ENCODE data around the gene DYNLL1. TPM values are rescaled to one million over a fixed set of nuclear protein-coding genes. Genes with fewer than 3 reads are reported as not detected.

The DYNLL1 gene
- total and polyA plus RNA-seq, 2 of the 4 experiments (the other 2 are of a cell fraction), result 663 to 696 TPM

DNA sequence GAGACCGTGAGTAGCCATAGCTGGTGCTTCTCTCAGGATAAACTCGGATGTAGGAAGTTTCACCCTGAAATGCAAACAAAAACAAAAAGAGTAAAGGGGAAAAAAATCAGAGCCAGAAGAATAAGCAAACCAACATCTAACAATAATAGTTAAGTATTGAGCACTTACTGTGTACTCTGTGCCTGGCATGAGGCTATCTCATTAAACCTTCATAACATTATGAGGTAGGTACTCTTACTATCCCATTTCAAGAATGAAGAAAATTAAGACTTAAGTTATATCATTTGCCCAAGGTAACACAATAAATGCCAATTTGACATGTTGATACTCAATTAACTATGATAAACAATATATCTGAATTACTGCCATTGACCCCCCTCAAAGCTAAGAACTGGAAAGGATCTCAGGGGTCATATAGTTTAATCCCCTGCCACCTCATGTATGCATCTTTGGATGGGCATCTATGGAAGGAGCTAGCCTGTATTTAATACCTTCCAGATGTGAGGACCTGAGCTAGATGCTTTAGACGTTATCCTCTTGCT lies 33.7 kb upstream of the DYNLL1 start:
- H3K14ac ChIP-seq (replicated peaks; ENCODE audit: low read depth, low read length), result no peak overlapping the region
- H3K79me1 ChIP-seq (ENCODE audit: low read depth in 1 of 2, low read length in 2 of 2), result peaks cover 31 to 59% of the 10 kb centered on the region in 2 experiments
- no peak overlapping the region for H4K8ac ChIP-seq (ENCODE audit: low read depth in 2 of 2, low read length in 2 of 2)
- POLR2A ChIA-PET (ENCODE audit: unreplicated experiment), result interaction anchor here (0.6 kb wide), 1 partner anchor 35 kb away, joined by 3 read pairs; no protein-coding TSS in a partner anchor
- no peak overlapping the region for H2AFZ ChIP-seq (replicated peaks; ENCODE audit: low read length, poor library complexity)
- H2BK5ac ChIP-seq (ENCODE audit: low read depth, low read length, poor library complexity, severe bottlenecking), result no peak overlapping the region
- H3K27ac ChIP-seq (ENCODE audit: insufficient read depth, low read length), result no peak overlapping the region
- no peak overlapping the region for H3K56ac ChIP-seq (ENCODE audit: extremely low read depth, insufficient read depth, low read length)
- DNase-seq, result no peak
- dilution Hi-C loops (cut with HindIII; ENCODE audit: low sequenced_read_pairs, unreplicated experiment), result no loop called here
- no peak overlapping the region for H3K4ac ChIP-seq (ENCODE audit: low read depth, low read length)
- H3K4me3 ChIP-seq (ENCODE audit: insufficient read depth, low read depth, low read length), result no peak overlapping the region
- H2BK20ac ChIP-seq (ENCODE audit: low read depth, low read length), result no peak overlapping the region
- H2BK15ac ChIP-seq (ENCODE audit: low read depth, low read length), result no peak overlapping the region
- no peak overlapping the region for H2AK9ac ChIP-seq (replicated peaks; ENCODE audit: low read depth, low read length, poor library complexity)
- CTCF ChIA-PET, result interaction anchor here (0.6 to 1.1 kb wide), 2 partner anchors 109 to 137 kb away, joined by 3 to 5 read pairs; no protein-coding TSS in a partner anchor
- no CpG with 5 or more reads among the region's 3 CpGs for WGBS, 2 experiments (ENCODE audit: extremely low coverage in 2 of 2, insufficient read length in 1 of 2)
- no peak overlapping the region for H3K23ac ChIP-seq (ENCODE audit: low read depth, low read length)
- H2BK120ac ChIP-seq (ENCODE audit: low read depth, low read length), result no peak overlapping the region
- TF ChIP-seq MAZ (IDR thresholded peaks at IDR 0.05; ENCODE audit: borderline replicate concordance, low read depth, low read length), result no peak
- no peak for TF ChIP-seq MAFK (IDR thresholded peaks at IDR 0.05; ENCODE audit: low read depth, low read length)
- no peak for TF ChIP-seq NFE2L2 (IDR thresholded peaks at IDR 0.05; ENCODE audit: low read depth, low read length)
- no peak for TF ChIP-seq RCOR1 (IDR thresholded peaks at IDR 0.05; ENCODE audit: insufficient replicate concordance, low read length)
- TF ChIP-seq CEBPB (IDR thresholded peaks at IDR 0.05; ENCODE audit: low read depth, low read length), result no peak
- no peak for TF ChIP-seq BHLHE40 (IDR thresholded peaks at IDR 0.05; ENCODE audit: low read depth, low read length)
- TF ChIP-seq RFX5 (IDR thresholded peaks at IDR 0.05; ENCODE audit: low read depth, low read length), result no peak
- TF ChIP-seq POLR2A (IDR thresholded peaks at IDR 0.05; ENCODE audit: low read depth, low read length), result no peak
- TF ChIP-seq, protein P1, sequence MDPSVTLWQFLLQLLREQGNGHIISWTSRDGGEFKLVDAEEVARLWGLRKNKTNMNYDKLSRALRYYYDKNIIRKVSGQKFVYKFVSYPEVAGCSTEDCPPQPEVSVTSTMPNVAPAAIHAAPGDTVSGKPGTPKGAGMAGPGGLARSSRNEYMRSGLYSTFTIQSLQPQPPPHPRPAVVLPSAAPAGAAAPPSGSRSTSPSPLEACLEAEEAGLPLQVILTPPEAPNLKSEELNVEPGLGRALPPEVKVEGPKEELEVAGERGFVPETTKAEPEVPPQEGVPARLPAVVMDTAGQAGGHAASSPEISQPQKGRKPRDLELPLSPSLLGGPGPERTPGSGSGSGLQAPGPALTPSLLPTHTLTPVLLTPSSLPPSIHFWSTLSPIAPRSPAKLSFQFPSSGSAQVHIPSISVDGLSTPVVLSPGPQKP (IDR thresholded peaks at IDR 0.05; ENCODE audit: borderline replicate concordance, low read depth, low read length), result no peak
- TF ChIP-seq MXI1 (IDR thresholded peaks at IDR 0.05; ENCODE audit: borderline replicate concordance, low read depth, low read length), result no peak
- no peak for TF ChIP-seq FOS (IDR thresholded peaks at IDR 0.05; ENCODE audit: low read depth, low read length)
- no peak for TF ChIP-seq SMC3 (IDR thresholded peaks at IDR 0.05; ENCODE audit: low read depth, low read length)
- no peak for TF ChIP-seq CHD1 (IDR thresholded peaks at IDR 0.05; ENCODE audit: low read depth, low read length)
- no peak for TF ChIP-seq USF2 (IDR thresholded peaks at IDR 0.05; ENCODE audit: low read depth, low read length)
- no peak for TF ChIP-seq RAD21 (IDR thresholded peaks at IDR 0.05; ENCODE audit: low read length)
- TF ChIP-seq CTCF (conservative IDR thresholded peaks at IDR 0.05; ENCODE audit: low read depth, low read length), result no peak
- H3K18ac ChIP-seq (ENCODE audit: low read depth, low read length), result no peak overlapping the region
- no peaks in the 10 kb centered on the region for H3K27me3 ChIP-seq (ENCODE audit: control insufficient read depth, insufficient read depth, low read length)
- BruUV-seq (replicated peaks), result no TSS peak
- H3K36me3 ChIP-seq (ENCODE audit: control insufficient read depth, insufficient read depth, low read length), result peaks cover 65% of the 10 kb centered on the region
- no peak overlapping the region for H2AK5ac ChIP-seq (ENCODE audit: low read depth, low read length)
- H3K9me1 ChIP-seq (ENCODE audit: insufficient read depth, low read length), result no peaks in the 10 kb centered on the region
- peaks cover 39% of the 10 kb centered on the region for H4K20me1 ChIP-seq (ENCODE audit: insufficient read depth, low read length)
- no peaks in the 10 kb centered on the region for H3K9me3 ChIP-seq (ENCODE audit: control insufficient read depth, insufficient read depth, low read length)
- ATAC-seq (ENCODE audit: low read depth), result no peak
- H3K9ac ChIP-seq (ENCODE audit: low read depth, low read length), result no peak overlapping the region
- no peak overlapping the region for H4K5ac ChIP-seq (ENCODE audit: low read depth, low read length)
- no peak overlapping the region for H4K91ac ChIP-seq (ENCODE audit: insufficient read depth, low read depth, low read length)
- in situ Hi-C loops (cut with MboI; ENCODE audit: low sequenced_read_pairs), result no loop called here
- no peaks in the 10 kb centered on the region; the same call in 1 of the 2 replicates for H3K4me1 ChIP-seq (ENCODE audit: control insufficient read depth, insufficient read depth, low read length)
- H3K4me2 ChIP-seq (ENCODE audit: low read depth, low read length), result no peak overlapping the region
- intact Hi-C loops (cut with micrococcal nuclease), result no loop called here

All from IMR-90 (cell line).